Nephron (organoid): Measurements from ENCODE around the gene CD22.

Experiments
- H3K27ac Mint-ChIP-seq, 3 experiments: 2 replicates each; pipeline ENCODE4 v1.8.0; 2020; ENCODE audit warnings: mixed read lengths in 3 of 3, mild to moderate bottlenecking in 2 of 3, moderate library complexity in 1 of 3
- H3K27me3 Mint-ChIP-seq: 2 replicates; pipeline ENCODE4 v1.8.0; 2021; ENCODE audit warnings: low read depth, mild to moderate bottlenecking, moderate library complexity, mixed read lengths
- H3K36me3 Mint-ChIP-seq: 2 replicates; pipeline ENCODE4 v1.8.0; 2020; ENCODE audit warnings: low read depth, mixed read lengths
- H3K4me1 Mint-ChIP-seq: 2 replicates; pipeline ENCODE4 v1.8.0; 2020; ENCODE audit warnings: mixed read lengths
- H3K4me3 Mint-ChIP-seq, 3 experiments: 2 replicates each; pipeline ENCODE4 v1.8.0; 2020; ENCODE audit warnings: mild to moderate bottlenecking in 3 of 3, mixed read lengths in 3 of 3, moderate library complexity in 2 of 3
- H3K9me3 Mint-ChIP-seq: 2 replicates; pipeline ENCODE4 v1.8.0; 2020; ENCODE audit warnings: mixed read lengths
- TF ChIP-seq, protein P1 (sequence below), 3 experiments: fragments of 200-600 bp; sonication (generic); IDR thresholded peaks; one replicate each; pipeline ENCODE4 v1.5.0; 2021; ENCODE audit warnings: antibody characterized with exemption in 3 of 3; ENCODE audit not compliant: unreplicated experiment in 3 of 3

Gene CD22

DNA sequence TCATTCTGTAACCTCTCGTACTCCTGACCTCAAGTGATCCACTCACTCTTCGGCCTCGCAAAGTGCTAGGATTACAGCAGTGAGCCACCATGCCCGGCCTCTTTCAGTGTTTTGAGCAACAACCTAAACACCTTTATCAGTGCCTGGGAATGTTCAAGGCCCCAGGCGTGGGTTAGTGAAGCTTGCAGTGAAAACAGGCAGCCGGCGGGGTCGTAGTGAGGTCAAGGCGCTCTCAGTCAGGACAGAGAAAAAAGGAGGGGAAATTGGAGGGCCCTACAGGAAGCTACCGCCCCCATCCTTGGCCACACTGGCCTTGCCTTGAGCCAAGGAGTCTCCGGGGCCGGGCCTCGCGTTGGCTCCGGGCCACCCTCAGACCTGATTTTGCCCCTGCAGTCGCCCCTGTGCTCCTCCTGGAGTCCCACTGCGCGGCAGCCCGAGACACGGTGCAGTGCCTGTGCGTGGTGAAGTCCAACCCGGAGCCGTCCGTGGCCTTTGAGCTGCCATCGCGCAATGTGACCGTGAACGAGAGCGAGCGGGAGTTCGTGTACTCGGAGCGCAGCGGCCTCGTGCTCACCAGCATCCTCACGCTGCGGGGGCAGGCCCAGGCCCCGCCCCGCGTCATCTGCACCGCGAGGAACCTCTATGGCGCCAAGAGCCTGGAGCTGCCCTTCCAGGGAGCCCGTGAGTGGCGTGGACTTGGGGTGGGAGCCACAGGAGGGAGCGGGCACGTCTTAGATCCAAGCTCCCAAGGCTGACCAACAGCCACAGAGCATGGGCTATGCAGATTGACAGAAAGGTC is 19.3 kb upstream of the CD22 start:
- peak overlapping the region; percentile 98 for H3K27ac Mint-ChIP-seq
- H3K27me3 Mint-ChIP-seq = no peaks in the 10 kb centered on the region
- H3K9me3 Mint-ChIP-seq = no peaks in the 10 kb centered on the region
- H3K4me1 Mint-ChIP-seq = peaks cover 50% of the 10 kb centered on the region
- no peaks in the 10 kb centered on the region for H3K36me3 Mint-ChIP-seq
- peak overlapping the region; percentile 71 to 82 (median 75) for H3K4me3 Mint-ChIP-seq
- TF ChIP-seq, protein P1, sequence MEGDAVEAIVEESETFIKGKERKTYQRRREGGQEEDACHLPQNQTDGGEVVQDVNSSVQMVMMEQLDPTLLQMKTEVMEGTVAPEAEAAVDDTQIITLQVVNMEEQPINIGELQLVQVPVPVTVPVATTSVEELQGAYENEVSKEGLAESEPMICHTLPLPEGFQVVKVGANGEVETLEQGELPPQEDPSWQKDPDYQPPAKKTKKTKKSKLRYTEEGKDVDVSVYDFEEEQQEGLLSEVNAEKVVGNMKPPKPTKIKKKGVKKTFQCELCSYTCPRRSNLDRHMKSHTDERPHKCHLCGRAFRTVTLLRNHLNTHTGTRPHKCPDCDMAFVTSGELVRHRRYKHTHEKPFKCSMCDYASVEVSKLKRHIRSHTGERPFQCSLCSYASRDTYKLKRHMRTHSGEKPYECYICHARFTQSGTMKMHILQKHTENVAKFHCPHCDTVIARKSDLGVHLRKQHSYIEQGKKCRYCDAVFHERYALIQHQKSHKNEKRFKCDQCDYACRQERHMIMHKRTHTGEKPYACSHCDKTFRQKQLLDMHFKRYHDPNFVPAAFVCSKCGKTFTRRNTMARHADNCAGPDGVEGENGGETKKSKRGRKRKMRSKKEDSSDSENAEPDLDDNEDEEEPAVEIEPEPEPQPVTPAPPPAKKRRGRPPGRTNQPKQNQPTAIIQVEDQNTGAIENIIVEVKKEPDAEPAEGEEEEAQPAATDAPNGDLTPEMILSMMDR (IDR thresholded peaks at IDR 0.05; ENCODE audit: unreplicated experiment in 3 of 3) = no peak

DNA sequence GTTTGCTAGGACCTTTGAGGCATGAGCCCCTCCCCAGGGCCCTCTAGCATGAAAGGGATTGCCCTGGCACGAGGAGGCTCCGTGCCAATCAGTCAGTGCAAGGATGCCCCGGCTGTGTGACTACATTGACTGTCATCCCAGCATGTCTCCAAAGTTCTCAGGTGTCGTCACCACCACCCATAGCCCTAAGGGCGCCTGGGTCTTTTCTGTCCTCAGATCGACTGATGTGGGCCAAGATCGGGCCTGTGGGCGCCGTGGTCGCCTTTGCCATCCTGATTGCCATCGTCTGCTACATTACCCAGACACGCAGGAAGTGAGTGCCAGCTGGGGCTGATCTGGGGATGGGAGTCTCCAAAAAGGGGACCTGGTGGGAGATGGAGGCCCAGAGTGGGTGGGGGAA is 18.7 kb upstream of the CD22 start:
- Mint-ChIP-seq H3K9me3 (no peaks in the 10 kb centered on the region), H3K27ac (peak overlapping the region; percentile 79 to 98 (median 87)), H3K27me3 (no peaks in the 10 kb centered on the region), H3K4me3 (peak overlapping the region; percentile 34 to 60 (median 48)), H3K36me3 (no peaks in the 10 kb centered on the region), H3K4me1 (peaks cover 50% of the 10 kb centered on the region)
- TF ChIP-seq, protein P1 (IDR thresholded peaks at IDR 0.05; ENCODE audit: unreplicated experiment in 3 of 3) = no peak

DNA sequence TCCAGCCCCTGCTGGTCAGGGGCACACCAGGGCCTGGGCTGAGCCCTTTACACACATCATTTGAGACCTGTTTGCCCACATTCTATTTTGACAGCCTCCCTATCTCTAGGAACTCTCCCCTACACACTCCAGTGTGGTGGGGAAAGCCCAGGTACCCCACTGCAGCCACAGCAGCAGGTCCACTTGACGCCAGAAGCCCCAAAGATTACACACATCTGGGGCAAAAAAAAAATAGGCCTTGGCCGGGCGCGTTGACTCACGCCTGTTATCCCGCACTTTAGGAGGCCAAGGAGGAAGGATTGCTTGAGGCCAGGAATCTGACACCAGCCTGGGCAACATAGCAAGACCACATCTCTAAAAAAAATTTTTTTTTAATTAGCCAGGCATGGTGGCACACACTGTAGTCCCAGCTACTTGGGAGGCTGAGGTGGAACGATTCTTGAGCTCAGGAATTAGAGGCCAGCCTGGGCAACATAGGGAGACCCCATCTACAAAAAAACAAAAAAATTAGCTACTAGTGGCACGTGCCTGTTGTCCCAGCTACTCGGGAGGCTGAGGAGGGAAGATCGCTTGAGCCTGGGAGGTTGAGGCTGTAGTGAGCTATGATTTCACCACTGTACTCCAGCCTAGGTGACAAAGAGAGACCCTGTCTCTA is 18.0 kb upstream of the CD22 start:
- H3K4me3 Mint-ChIP-seq = peak overlapping the region in 2 of 3 experiments; percentile 48 to 60
- peaks cover 54% of the 10 kb centered on the region for H3K4me1 Mint-ChIP-seq
- TF ChIP-seq, protein P1 (IDR thresholded peaks at IDR 0.05; ENCODE audit: unreplicated experiment in 3 of 3) = no peak
- H3K27ac Mint-ChIP-seq = peak overlapping the region; percentile 79 to 98 (median 87)
- H3K36me3 Mint-ChIP-seq = no peaks in the 10 kb centered on the region
- no peaks in the 10 kb centered on the region for H3K27me3 Mint-ChIP-seq
- H3K9me3 Mint-ChIP-seq = no peaks in the 10 kb centered on the region

DNA sequence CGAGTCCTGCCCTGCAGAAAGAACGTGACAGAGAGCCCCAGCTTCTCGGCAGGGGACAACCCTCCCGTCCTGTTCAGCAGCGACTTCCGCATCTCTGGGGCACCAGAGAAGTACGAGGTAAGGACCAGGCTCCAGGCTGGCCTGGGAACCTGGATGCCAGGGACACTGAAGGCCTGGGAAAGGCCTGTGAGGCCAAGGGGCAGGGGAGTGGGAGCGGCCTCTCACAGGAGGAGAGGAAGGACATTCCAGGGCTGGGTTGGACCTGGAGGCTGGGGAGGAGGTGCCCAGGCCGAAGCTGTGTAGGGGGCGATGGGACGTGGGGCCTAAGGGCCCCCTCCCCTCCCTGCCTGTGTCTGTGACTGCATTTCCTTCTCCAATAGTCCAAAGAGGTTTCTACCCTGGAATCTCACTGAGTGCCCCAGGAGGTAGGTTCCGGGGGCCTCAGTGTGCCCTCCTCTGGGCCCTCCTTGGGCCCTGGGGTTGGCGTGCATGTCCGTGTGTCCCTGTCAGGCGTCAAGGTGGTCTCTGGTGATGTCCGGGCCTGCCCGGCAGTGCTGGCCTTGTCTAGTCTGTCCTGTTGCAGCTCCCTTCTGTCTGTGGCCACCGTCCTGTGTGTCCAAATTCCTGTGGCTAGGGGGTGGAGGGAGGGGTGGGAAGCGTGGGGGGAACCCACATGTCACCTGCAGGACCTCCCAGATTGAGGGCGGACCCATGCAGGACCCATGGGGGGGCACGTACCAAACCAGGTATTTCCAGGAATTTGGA is 16.9 kb upstream of the CD22 start:
- TF ChIP-seq, protein P1 (IDR thresholded peaks at IDR 0.05; ENCODE audit: unreplicated experiment in 3 of 3) = no peak
- H3K27ac Mint-ChIP-seq = peak overlapping the region; percentile 43 to 98 (median 78)
- H3K36me3 Mint-ChIP-seq = no peaks in the 10 kb centered on the region
- no peaks in the 10 kb centered on the region for H3K9me3 Mint-ChIP-seq
- H3K27me3 Mint-ChIP-seq = no peaks in the 10 kb centered on the region
- H3K4me3 Mint-ChIP-seq = peak overlapping the region in 1 of 3 experiments; percentile 19
- peaks cover 48% of the 10 kb centered on the region for H3K4me1 Mint-ChIP-seq

DNA sequence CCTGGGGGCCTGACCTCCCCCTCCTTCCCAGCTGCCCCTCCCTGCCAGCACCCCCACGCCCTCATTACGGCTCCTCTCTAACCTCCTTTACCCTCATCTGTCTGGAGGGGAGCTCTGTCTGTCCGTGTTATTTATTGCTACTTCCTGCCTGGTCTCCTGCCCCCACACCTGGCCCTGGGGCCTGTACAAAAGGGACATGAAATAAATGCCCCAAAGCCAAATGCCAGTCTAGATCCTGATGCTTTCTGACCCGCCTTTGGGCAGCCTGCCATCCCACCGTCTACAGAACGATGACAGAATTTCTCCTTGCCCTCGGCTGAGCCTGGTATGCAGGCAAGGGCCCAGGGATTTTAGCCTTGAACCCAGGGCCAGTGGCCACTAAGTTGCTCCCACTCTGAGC is 15.4 kb upstream of the CD22 start:
- Mint-ChIP-seq H3K4me3 (no peak overlapping the region), H3K36me3 (no peaks in the 10 kb centered on the region), H3K9me3 (no peaks in the 10 kb centered on the region), H3K27ac (peak overlapping the region; percentile 29 to 63 (median 57)), H3K4me1 (peaks cover 39% of the 10 kb centered on the region), H3K27me3 (no peaks in the 10 kb centered on the region)
- TF ChIP-seq, protein P1 (IDR thresholded peaks at IDR 0.05; ENCODE audit: unreplicated experiment in 3 of 3) = no peak
